ENCODE results near the gene ACER3.
"Not testable (repeated sequence)": the region's sequence is repeated elsewhere in the genome, so short reads cannot be mapped to it uniquely, and the experiment has no call there.

The ACER3 gene

GRCh38 chr11:76860539-76861475 lies at the start of gene ACER3:
Gene ACER3, plus strand, starts transcription at chr11:76860918. Its CDS starts 59 bp downstream, at chr11:76860977.
- Histone ChIP-seq H3K4me1 (ENCODE audit: control insufficient read depth, insufficient read depth, low read length) (peaks cover 31% of the 10 kb centered on the region), H3K9me3 (ENCODE audit: control insufficient read depth, low read length) (no peaks in the 10 kb centered on the region), H3K36me3 (ENCODE audit: control insufficient read depth, insufficient read depth, low read length, severe bottlenecking) (no peaks in the 10 kb centered on the region), H3K27me3 (replicated peaks; ENCODE audit: control insufficient read depth, insufficient read depth, low read length) (no peaks in the 10 kb centered on the region), H3K9ac (ENCODE audit: low read length) (peak within 1 kb of the TSS; percentile 96), H3K4me3 (ENCODE audit: low read length) (peak within 1 kb of the TSS; percentile 92)
- DNase-seq (ENCODE audit: low read depth), result peak; percentile 97

GRCh38 chr11:76811259-76811658 lies 49.5 kb upstream of the ACER3 start:
- no peak for DNase-seq (ENCODE audit: low read depth)
- Histone ChIP-seq H3K4me3 (ENCODE audit: low read length) (no peak overlapping the region), H3K27me3 (replicated peaks; ENCODE audit: control insufficient read depth, insufficient read depth, low read length) (no peaks in the 10 kb centered on the region), H3K36me3 (ENCODE audit: control insufficient read depth, insufficient read depth, low read length, severe bottlenecking) (no peaks in the 10 kb centered on the region), H3K9ac (ENCODE audit: low read length) (peak overlapping the region; percentile 11), H3K4me1 (ENCODE audit: control insufficient read depth, insufficient read depth, low read length) (peaks cover 28% of the 10 kb centered on the region), H3K9me3 (ENCODE audit: control insufficient read depth, low read length) (peaks cover 5% of the 10 kb centered on the region)

- H3K36me3 ChIP-seq (ENCODE audit: control insufficient read depth, insufficient read depth, low read length, severe bottlenecking), result no peaks in the 10 kb centered on the region
- peaks cover 12% of the 10 kb centered on the region for H3K4me1 ChIP-seq (ENCODE audit: control insufficient read depth, insufficient read depth, low read length)
- DNase-seq (ENCODE audit: low read depth), result no peak
- peaks cover 10% of the 10 kb centered on the region for H3K9me3 ChIP-seq (ENCODE audit: control insufficient read depth, low read length)
- H3K27me3 ChIP-seq (replicated peaks; ENCODE audit: control insufficient read depth, insufficient read depth, low read length), result no peaks in the 10 kb centered on the region
- H3K4me3 ChIP-seq (ENCODE audit: low read length), result no peak overlapping the region
- no peak overlapping the region for H3K9ac ChIP-seq (ENCODE audit: low read length)
Observed at GRCh38 chr11:76814414-76814813, 46.3 kb upstream of the ACER3 start.

- not testable (repeated sequence) for H3K9me3 ChIP-seq (ENCODE audit: control insufficient read depth, low read length); DNase-seq (ENCODE audit: low read depth); H3K9ac ChIP-seq (ENCODE audit: low read length); H3K27me3 ChIP-seq (replicated peaks; ENCODE audit: control insufficient read depth, insufficient read depth, low read length); H3K36me3 ChIP-seq (ENCODE audit: control insufficient read depth, insufficient read depth, low read length, severe bottlenecking); H3K4me3 ChIP-seq (ENCODE audit: low read length)
- H3K4me1 ChIP-seq (ENCODE audit: control insufficient read depth, insufficient read depth, low read length), result peaks cover 14% of the 10 kb centered on the region
Observed at GRCh38 chr11:76815678-76816077, 45.0 kb upstream of the ACER3 start.

GRCh38 chr11:76820184-76820566 lies 40.5 kb upstream of the ACER3 start:
- Histone ChIP-seq H3K9me3 (ENCODE audit: control insufficient read depth, low read length) (peaks cover 10% of the 10 kb centered on the region), H3K4me3 (ENCODE audit: low read length) (peak overlapping the region; percentile 42), H3K4me1 (ENCODE audit: control insufficient read depth, insufficient read depth, low read length) (peaks cover 16% of the 10 kb centered on the region), H3K27me3 (replicated peaks; ENCODE audit: control insufficient read depth, insufficient read depth, low read length) (no peaks in the 10 kb centered on the region), H3K36me3 (ENCODE audit: control insufficient read depth, insufficient read depth, low read length, severe bottlenecking) (no peaks in the 10 kb centered on the region), H3K9ac (ENCODE audit: low read length) (peak overlapping the region; percentile 65)
- no peak for DNase-seq (ENCODE audit: low read depth)

- not testable (repeated sequence) for H3K36me3 ChIP-seq (ENCODE audit: control insufficient read depth, insufficient read depth, low read length, severe bottlenecking); H3K9ac ChIP-seq (ENCODE audit: low read length); H3K4me3 ChIP-seq (ENCODE audit: low read length); DNase-seq (ENCODE audit: low read depth); H3K27me3 ChIP-seq (replicated peaks; ENCODE audit: control insufficient read depth, insufficient read depth, low read length); H3K9me3 ChIP-seq (ENCODE audit: control insufficient read depth, low read length)
- H3K4me1 ChIP-seq (ENCODE audit: control insufficient read depth, insufficient read depth, low read length), result peaks cover 19% of the 10 kb centered on the region
Observed at GRCh38 chr11:76821396-76821795, 39.3 kb upstream of the ACER3 start.

GRCh38 chr11:76822406-76822805 lies 38.3 kb upstream of the ACER3 start:
- no peak overlapping the region for H3K9ac ChIP-seq (ENCODE audit: low read length)
- H3K9me3 ChIP-seq (ENCODE audit: control insufficient read depth, low read length), result no peaks in the 10 kb centered on the region
- no peak for DNase-seq (ENCODE audit: low read depth)
- H3K27me3 ChIP-seq (replicated peaks; ENCODE audit: control insufficient read depth, insufficient read depth, low read length), result no peaks in the 10 kb centered on the region
- no peak overlapping the region for H3K4me3 ChIP-seq (ENCODE audit: low read length)
- H3K4me1 ChIP-seq (ENCODE audit: control insufficient read depth, insufficient read depth, low read length), result peaks cover 19% of the 10 kb centered on the region
- H3K36me3 ChIP-seq (ENCODE audit: control insufficient read depth, insufficient read depth, low read length, severe bottlenecking), result no peaks in the 10 kb centered on the region

- H3K27me3 ChIP-seq (replicated peaks; ENCODE audit: control insufficient read depth, insufficient read depth, low read length), result no peaks in the 10 kb centered on the region
- H3K4me3 ChIP-seq (ENCODE audit: low read length), result peak overlapping the region; percentile 44
- H3K9me3 ChIP-seq (ENCODE audit: control insufficient read depth, low read length), result no peaks in the 10 kb centered on the region
- peaks cover 19% of the 10 kb centered on the region for H3K4me1 ChIP-seq (ENCODE audit: control insufficient read depth, insufficient read depth, low read length)
- no peak overlapping the region for H3K9ac ChIP-seq (ENCODE audit: low read length)
- no peaks in the 10 kb centered on the region for H3K36me3 ChIP-seq (ENCODE audit: control insufficient read depth, insufficient read depth, low read length, severe bottlenecking)
- peak; percentile 53 for DNase-seq (ENCODE audit: low read depth)
Observed at GRCh38 chr11:76823481-76824028, 37.2 kb upstream of the ACER3 start.

GRCh38 chr11:76824083-76824939 lies 36.4 kb upstream of the ACER3 start:
- no peaks in the 10 kb centered on the region for H3K36me3 ChIP-seq (ENCODE audit: control insufficient read depth, insufficient read depth, low read length, severe bottlenecking)
- H3K4me1 ChIP-seq (ENCODE audit: control insufficient read depth, insufficient read depth, low read length), result peaks cover 17% of the 10 kb centered on the region
- DNase-seq (ENCODE audit: low read depth), result no peak
- H3K4me3 ChIP-seq (ENCODE audit: low read length), result no peak overlapping the region
- H3K27me3 ChIP-seq (replicated peaks; ENCODE audit: control insufficient read depth, insufficient read depth, low read length), result no peaks in the 10 kb centered on the region
- H3K9ac ChIP-seq (ENCODE audit: low read length), result no peak overlapping the region
- no peaks in the 10 kb centered on the region for H3K9me3 ChIP-seq (ENCODE audit: control insufficient read depth, low read length)

GRCh38 chr11:76824980-76825725 lies 35.6 kb upstream of the ACER3 start:
- H3K9ac ChIP-seq (ENCODE audit: low read length), result no peak overlapping the region
- DNase-seq (ENCODE audit: low read depth), result no peak
- peaks cover 11% of the 10 kb centered on the region for H3K4me1 ChIP-seq (ENCODE audit: control insufficient read depth, insufficient read depth, low read length)
- no peaks in the 10 kb centered on the region for H3K27me3 ChIP-seq (replicated peaks; ENCODE audit: control insufficient read depth, insufficient read depth, low read length)
- no peaks in the 10 kb centered on the region for H3K9me3 ChIP-seq (ENCODE audit: control insufficient read depth, low read length)
- H3K36me3 ChIP-seq (ENCODE audit: control insufficient read depth, insufficient read depth, low read length, severe bottlenecking), result no peaks in the 10 kb centered on the region
- H3K4me3 ChIP-seq (ENCODE audit: low read length), result no peak overlapping the region

All from adipocyte (in vitro differentiated cells).